T-helper 2 cell treated with Interferon-gamma antibody and Interleukin-4, amounts not matched to agents 100 ng/mL and 5 ng/mL, for 36 hours (primary cell): ENCODE data around the gene ATP6V1E1. TPM values are rescaled to one million over a fixed set of nuclear protein-coding genes. Genes with fewer than 3 reads are reported as not detected.

ENCODE experiments used
- intact Hi-C: fragments of 100-400 bp; cut with micrococcal nuclease; formaldehyde crosslinking; loops from one replicate; pipeline ENCODE4 v1.15.1; 2023
- total RNA-seq: library from RNA; stranded (reverse); gene quantifications from 2 replicates; pipeline ENCODE4 v1.2.3, GENCODE V29; 2022

ATP6V1E1 gene
- total RNA-seq, 1 donor from 2014 or later, result 89.9 TPM

GRCh38 chr22:17548756-17549035 lies 79.9 kb downstream of the ATP6V1E1 start:
- intact Hi-C loops, result no loop called here

- intact Hi-C loops, result no loop called here
Observed at GRCh38 chr22:17548010-17548755, 80.4 kb downstream of the ATP6V1E1 start.

GRCh38 chr22:17542452-17542851 lies 86.1 kb downstream of the ATP6V1E1 start:
- intact Hi-C loops, result no loop called here

Other genes with a start within 250 kb of the ATP6V1E1 start
- gene SLC25A18, start 65.3 kb downstream of the ATP6V1E1 start, total RNA-seq, result not detected in 2 replicates
- 28.6 and 30.9 TPM in 2 replicates for gene BCL2L13, start 10.0 kb upstream of the ATP6V1E1 start, total RNA-seq
- 27.2 and 30.4 TPM in 2 replicates for gene BID, start 145.7 kb upstream of the ATP6V1E1 start, total RNA-seq